ENCODE measurements around the gene BRINP1.

DNA sequence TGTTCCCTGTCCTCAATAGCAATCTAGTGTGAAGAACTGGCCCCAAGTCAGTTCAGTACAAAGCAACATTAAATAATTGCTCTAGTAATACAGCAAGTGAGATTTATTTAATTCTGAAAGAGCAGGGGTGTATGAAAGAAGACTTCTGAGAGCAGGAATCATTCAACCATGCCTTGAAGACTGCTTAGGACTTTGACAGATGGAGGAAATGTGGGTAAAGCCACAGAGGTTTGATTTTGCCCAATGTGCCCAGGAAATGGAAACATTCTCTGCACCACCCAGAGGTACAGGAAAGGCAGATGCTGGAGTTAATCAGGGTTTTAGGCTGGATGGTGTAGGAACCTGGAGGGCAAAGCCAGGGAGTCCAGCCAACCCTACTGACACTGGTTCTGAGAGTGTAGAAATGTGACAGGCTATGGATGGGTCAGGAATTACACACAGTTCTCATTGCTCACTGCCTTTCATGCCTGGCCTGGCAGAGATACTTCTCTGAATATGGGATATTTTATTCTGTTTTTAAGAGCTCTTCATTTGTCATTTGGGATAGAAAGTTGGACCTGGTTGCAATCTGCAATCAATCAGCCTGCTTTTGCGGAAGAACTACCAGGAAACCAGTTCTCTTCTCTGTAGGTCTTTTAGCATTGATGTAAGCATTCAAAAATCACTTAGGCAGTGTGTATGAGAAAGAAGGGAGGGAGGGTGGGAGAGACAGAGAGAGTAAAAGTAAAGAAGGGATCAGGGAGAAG, 88.3 kb downstream of the BRINP1 start:
- TF ChIP-seq, protein P1, sequence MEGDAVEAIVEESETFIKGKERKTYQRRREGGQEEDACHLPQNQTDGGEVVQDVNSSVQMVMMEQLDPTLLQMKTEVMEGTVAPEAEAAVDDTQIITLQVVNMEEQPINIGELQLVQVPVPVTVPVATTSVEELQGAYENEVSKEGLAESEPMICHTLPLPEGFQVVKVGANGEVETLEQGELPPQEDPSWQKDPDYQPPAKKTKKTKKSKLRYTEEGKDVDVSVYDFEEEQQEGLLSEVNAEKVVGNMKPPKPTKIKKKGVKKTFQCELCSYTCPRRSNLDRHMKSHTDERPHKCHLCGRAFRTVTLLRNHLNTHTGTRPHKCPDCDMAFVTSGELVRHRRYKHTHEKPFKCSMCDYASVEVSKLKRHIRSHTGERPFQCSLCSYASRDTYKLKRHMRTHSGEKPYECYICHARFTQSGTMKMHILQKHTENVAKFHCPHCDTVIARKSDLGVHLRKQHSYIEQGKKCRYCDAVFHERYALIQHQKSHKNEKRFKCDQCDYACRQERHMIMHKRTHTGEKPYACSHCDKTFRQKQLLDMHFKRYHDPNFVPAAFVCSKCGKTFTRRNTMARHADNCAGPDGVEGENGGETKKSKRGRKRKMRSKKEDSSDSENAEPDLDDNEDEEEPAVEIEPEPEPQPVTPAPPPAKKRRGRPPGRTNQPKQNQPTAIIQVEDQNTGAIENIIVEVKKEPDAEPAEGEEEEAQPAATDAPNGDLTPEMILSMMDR (tag by site-specific recombination; IDR thresholded peaks at IDR 0.05) = no peak
- no peak for TF ChIP-seq ZNF654 (tag by site-specific recombination; IDR thresholded peaks at IDR 0.05; ENCODE audit: low read depth)
